SU-DHL-6 (cell line): Measurements from ENCODE around the gene HOXA9.

ENCODE experiments used
- H2AFZ ChIP-seq: fragments of 200-600 bp; sonication (generic); 2 replicates; pipeline ENCODE4 v1.6.1; 2014; ENCODE audit warnings: low read depth, mild to moderate bottlenecking, moderate library complexity, mixed read lengths, antibody characterized with exemption, low read length; ENCODE audit not compliant: severe bottlenecking
- H3F3A ChIP-seq: fragments of 200-600 bp; shearing (Covaris generic); 2 replicates; pipeline ENCODE4 v1.6.0; 2016; ENCODE audit warnings: antibody characterized with exemption, mild to moderate bottlenecking; ENCODE audit not compliant: insufficient read depth
- H3K27ac ChIP-seq: fragments of 200-600 bp; sonication (generic); 2 replicates; pipeline ENCODE4 v1.5.1; 2016; ENCODE audit warnings: low read depth, mild to moderate bottlenecking, low read length, moderate library complexity, mixed read lengths
- H3K27me3 ChIP-seq: fragments of 200-600 bp; sonication (generic), shearing (Covaris generic); 2 replicates; pipeline ENCODE4 v1.6.0; 2014; ENCODE audit warnings: mild to moderate bottlenecking, low read length
- H3K36me3 ChIP-seq: fragments of 200-600 bp; sonication (generic); 2 replicates; pipeline ENCODE4 v1.6.1; 2014; ENCODE audit warnings: mild to moderate bottlenecking, low read length, mixed read lengths
- H3K4me2 ChIP-seq: fragments of 300-600, 200-600 bp; shearing (Covaris generic), sonication (generic); 2 replicates; pipeline ENCODE4 v1.6.0; 2014; ENCODE audit warnings: low read length, low read depth, mild to moderate bottlenecking; ENCODE audit not compliant: poor library complexity, severe bottlenecking
- H3K4me3 ChIP-seq: fragments of 200-600 bp; sonication (generic); 2 replicates; pipeline ENCODE4 v1.5.1; 2014; ENCODE audit warnings: antibody characterized with exemption, low read length, mild to moderate bottlenecking, mixed read lengths; ENCODE audit not compliant: insufficient read depth, poor library complexity, severe bottlenecking
- H3K79me2 ChIP-seq: fragments of 200-600 bp; sonication (generic); 2 replicates; pipeline ENCODE4 v1.6.1; 2014; ENCODE audit warnings: mild to moderate bottlenecking, low read length, moderate library complexity; ENCODE audit not compliant: insufficient read depth
- H3K9ac ChIP-seq: fragments of 200-600 bp; sonication (generic); 2 replicates; pipeline ENCODE4 v1.7.0; 2014; ENCODE audit warnings: mild to moderate bottlenecking, low read length
- H3K9me2 ChIP-seq: fragments of 200-600 bp; sonication (generic); replicated peaks from 2 replicates; pipeline ENCODE4 v1.6.1; 2014; ENCODE audit warnings: low read length; ENCODE audit not compliant: insufficient read depth
- H3K9me3 ChIP-seq: fragments of 200-600 bp; sonication (generic); 2 replicates; pipeline ENCODE4 v1.6.1; 2014; ENCODE audit warnings: low read length, mixed read lengths; ENCODE audit not compliant: insufficient read depth
- H4K20me1 ChIP-seq: fragments of 200-600 bp; sonication (generic); 2 replicates; pipeline ENCODE4 v1.6.1; 2014; ENCODE audit warnings: low read depth, mild to moderate bottlenecking, antibody characterized with exemption, low read length, moderate library complexity, mixed read lengths
- EZH2phosphoT487 ChIP-seq: fragments of 200-600 bp; sonication (generic), shearing (Covaris generic); conservative IDR thresholded peaks from 2 replicates; pipeline ENCODE4 v1.6.1; 2018; ENCODE audit warnings: mild to moderate bottlenecking, antibody characterized with exemption, low read length, moderate library complexity, mixed read lengths
- TF ChIP-seq, protein P1 (sequence below): fragments of 200-600 bp; sonication (generic); IDR thresholded peaks from one replicate; pipeline ENCODE4 v1.5.1; 2017; ENCODE audit warnings: antibody characterized with exemption, mild to moderate bottlenecking, low read length, moderate library complexity; ENCODE audit not compliant: insufficient read depth, poor library complexity, severe bottlenecking

Gene HOXA9

DNA sequence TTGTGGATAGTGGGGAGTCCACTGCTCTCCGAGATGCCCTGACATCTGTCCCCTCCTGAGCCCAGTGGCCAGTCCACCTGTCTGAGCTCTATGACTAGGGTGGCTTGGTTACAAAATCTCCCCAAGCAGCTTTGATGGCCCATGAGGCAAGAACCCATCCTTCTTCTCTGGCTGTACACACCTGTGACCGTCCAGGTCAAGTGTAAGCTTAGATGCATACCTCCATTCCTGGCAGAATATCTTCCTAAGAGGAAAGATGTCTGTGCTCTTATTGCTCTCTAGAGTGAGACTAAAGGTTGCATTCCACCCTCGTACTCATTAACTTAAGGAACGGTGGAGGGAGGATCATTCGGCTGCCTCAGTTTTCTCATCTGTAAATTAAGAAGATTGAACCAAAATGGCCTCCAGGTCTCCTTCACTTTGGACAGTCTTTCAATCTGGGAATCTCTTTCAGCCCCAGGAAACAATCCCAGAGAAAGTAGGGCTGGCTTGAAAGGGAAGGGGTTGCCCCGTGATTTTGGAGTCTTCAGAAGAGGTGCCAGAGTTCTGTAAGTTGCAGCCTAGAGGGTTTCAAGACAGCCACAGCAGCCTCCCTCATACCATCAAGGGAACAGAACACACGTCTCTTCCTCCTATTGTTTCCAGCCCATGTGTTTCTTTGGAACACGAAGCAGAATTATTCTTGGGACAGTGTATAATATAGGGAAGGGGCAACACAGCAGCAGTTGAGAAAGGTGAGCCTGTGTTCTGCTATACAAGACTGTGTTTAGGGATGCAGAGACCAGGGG is 40.2 kb downstream of the HOXA9 start:
- Histone ChIP-seq H3K27me3 (no peaks in the 10 kb centered on the region), H3K9ac (no peak overlapping the region), H3K4me3 (no peak overlapping the region), H3K9me3 (no peaks in the 10 kb centered on the region), H2AFZ (no peak overlapping the region), H3K4me2 (no peak overlapping the region), H3K79me2 (no peaks in the 10 kb centered on the region), H3F3A (no peaks in the 10 kb centered on the region), H4K20me1 (no peaks in the 10 kb centered on the region), H3K27ac (no peak overlapping the region), H3K9me2 (no peaks in the 10 kb centered on the region), H3K36me3 (no peaks in the 10 kb centered on the region)
- no peak for TF ChIP-seq EZH2phosphoT487
- TF ChIP-seq, protein P1, sequence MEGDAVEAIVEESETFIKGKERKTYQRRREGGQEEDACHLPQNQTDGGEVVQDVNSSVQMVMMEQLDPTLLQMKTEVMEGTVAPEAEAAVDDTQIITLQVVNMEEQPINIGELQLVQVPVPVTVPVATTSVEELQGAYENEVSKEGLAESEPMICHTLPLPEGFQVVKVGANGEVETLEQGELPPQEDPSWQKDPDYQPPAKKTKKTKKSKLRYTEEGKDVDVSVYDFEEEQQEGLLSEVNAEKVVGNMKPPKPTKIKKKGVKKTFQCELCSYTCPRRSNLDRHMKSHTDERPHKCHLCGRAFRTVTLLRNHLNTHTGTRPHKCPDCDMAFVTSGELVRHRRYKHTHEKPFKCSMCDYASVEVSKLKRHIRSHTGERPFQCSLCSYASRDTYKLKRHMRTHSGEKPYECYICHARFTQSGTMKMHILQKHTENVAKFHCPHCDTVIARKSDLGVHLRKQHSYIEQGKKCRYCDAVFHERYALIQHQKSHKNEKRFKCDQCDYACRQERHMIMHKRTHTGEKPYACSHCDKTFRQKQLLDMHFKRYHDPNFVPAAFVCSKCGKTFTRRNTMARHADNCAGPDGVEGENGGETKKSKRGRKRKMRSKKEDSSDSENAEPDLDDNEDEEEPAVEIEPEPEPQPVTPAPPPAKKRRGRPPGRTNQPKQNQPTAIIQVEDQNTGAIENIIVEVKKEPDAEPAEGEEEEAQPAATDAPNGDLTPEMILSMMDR: no peak

DNA sequence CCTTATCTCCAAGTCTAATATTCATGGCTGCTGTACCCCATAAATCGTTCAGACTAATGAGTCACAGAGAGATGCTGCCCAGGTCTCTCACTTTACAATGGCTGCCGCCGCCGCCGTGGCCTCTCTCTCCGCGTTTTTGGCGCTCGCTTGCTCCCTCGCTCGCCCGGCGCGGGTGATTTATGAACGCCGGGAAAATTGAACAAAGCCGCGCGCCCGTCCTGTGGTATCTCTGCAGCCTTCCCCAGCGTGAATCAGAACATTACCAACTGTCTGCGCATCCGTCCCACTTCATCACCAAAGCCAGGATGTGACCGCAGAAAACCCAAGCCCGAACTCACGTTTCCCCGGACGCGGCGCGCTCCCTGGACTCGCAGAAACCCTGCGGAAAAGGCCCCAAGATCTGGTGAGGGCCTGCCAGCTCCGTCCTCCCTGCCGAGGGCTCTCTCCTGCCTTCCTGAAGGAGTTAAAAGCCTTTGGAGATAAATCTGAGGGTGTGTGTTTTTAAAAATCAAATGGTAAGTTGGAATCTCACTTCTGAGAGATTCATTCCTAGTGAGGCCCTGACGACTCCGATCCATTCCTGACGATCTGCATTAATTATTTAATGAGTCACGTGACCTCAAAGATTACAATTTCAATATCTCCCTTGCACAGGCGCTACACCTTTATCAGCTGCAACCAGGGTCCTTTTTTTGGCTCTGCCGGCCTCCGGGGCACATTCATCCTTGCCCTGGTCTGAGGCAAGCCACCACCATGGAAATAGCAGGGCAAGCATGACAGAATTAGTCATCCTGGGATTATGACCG is 41.0 kb downstream of the HOXA9 start:
- Histone ChIP-seq H3K36me3 (no peaks in the 10 kb centered on the region), H4K20me1 (no peaks in the 10 kb centered on the region), H3K79me2 (no peaks in the 10 kb centered on the region), H3K9me2 (no peaks in the 10 kb centered on the region), H3K27ac (no peak overlapping the region), H2AFZ (no peak overlapping the region), H3K4me2 (no peak overlapping the region), H3K4me3 (no peak overlapping the region), H3K9me3 (no peaks in the 10 kb centered on the region), H3K9ac (no peak overlapping the region), H3K27me3 (no peaks in the 10 kb centered on the region), H3F3A (no peaks in the 10 kb centered on the region)
- TF ChIP-seq EZH2phosphoT487: no peak
- TF ChIP-seq, protein P1: no peak

DNA sequence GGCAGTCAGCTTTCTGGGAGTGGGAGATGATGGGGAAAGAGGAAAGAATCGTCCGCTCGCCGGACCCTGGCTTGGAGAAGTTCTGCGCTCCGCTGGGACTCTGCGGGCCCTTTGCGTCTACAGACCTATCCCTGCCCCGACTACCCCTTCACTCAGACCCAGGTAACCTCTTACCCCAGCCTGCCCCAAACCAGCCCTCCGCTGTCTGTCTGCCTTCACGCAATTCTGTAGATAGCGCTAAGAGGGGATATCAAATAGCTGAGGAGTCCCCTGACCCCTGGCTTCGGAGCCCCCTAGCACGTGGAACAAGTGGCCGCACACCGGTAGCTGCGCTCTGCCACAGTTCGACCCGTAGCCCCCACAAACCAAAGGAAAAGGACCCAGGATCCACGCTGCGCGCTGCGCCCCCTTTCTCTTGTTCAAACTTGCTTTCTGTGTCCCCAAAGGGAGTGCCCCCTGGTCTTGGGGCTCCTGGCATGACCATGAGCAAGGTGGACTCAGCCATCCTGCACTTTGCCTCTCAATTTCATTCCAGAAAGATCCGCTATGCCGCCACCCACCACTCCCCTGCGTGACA is 41.8 kb downstream of the HOXA9 start:
- Histone ChIP-seq H3K9me3 (no peaks in the 10 kb centered on the region), H2AFZ (no peak overlapping the region), H3F3A (no peaks in the 10 kb centered on the region), H3K27ac (no peak overlapping the region), H3K27me3 (no peaks in the 10 kb centered on the region), H3K4me2 (no peak overlapping the region), H3K9ac (no peak overlapping the region), H4K20me1 (no peaks in the 10 kb centered on the region), H3K9me2 (no peaks in the 10 kb centered on the region), H3K4me3 (no peak overlapping the region), H3K79me2 (no peaks in the 10 kb centered on the region), H3K36me3 (no peaks in the 10 kb centered on the region)
- no peak for TF ChIP-seq EZH2phosphoT487
- TF ChIP-seq, protein P1: no peak
